Astrocyte (in vitro differentiated cells and primary cell): Measurements from ENCODE around the gene TVP23A. TPM values are rescaled to one million over a fixed set of nuclear protein-coding genes. Genes with fewer than 3 reads are reported as not detected.

Experiments used
- DNase-seq: peaks from one replicate; pipeline ENCODE4 v3.0.0-alpha.2; 2010; ENCODE audit warnings: low read depth
- FAIRE-seq: peaks from 2 replicates; lab custom pipeline; 2011; peaks lifted over from hg19 to GRCh38; lab: Jason Lieb, UNC
- H2AFZ ChIP-seq: 2 replicates; pipeline ENCODE4 v1.6.0; 2012; ENCODE audit warnings: low read depth, low read length, inconsistent platforms
- H3K27ac ChIP-seq: 2 replicates; pipeline ENCODE4 v1.5.1; 2011; ENCODE audit warnings: low read depth, low read length, inconsistent platforms
- H3K27me3 ChIP-seq: 2 replicates; pipeline ENCODE4 v1.6.0; 2011; ENCODE audit warnings: low read length, inconsistent platforms; ENCODE audit not compliant: insufficient read depth
- H3K36me3 ChIP-seq: 2 replicates; pipeline ENCODE4 v1.5.1; 2011; ENCODE audit warnings: low read length, inconsistent platforms; ENCODE audit not compliant: insufficient read depth
- H3K4me1 ChIP-seq: 2 replicates; pipeline ENCODE4 v1.5.1; 2011; ENCODE audit warnings: low read length, inconsistent platforms; ENCODE audit not compliant: insufficient read depth
- H3K4me2 ChIP-seq: 2 replicates; pipeline ENCODE4 v1.6.0; 2012; ENCODE audit warnings: low read length, inconsistent platforms
- H3K4me3 ChIP-seq: 2 replicates; pipeline ENCODE4 v1.5.1; 2011; ENCODE audit warnings: low read depth, mild to moderate bottlenecking, low read length, inconsistent platforms; ENCODE audit not compliant: insufficient read depth
- H3K79me2 ChIP-seq: 2 replicates; pipeline ENCODE4 v1.6.0; 2012; ENCODE audit warnings: mild to moderate bottlenecking, low read length, inconsistent platforms; ENCODE audit not compliant: insufficient read depth
- H3K9ac ChIP-seq: 2 replicates; pipeline ENCODE4 v1.6.0; 2012; ENCODE audit warnings: mild to moderate bottlenecking, low read length, inconsistent platforms
- H3K9me3 ChIP-seq: 2 replicates; pipeline ENCODE4 v1.5.1; 2012; ENCODE audit warnings: low read depth, mild to moderate bottlenecking, low read length, inconsistent platforms; ENCODE audit not compliant: insufficient read depth
- H4K20me1 ChIP-seq: 2 replicates; pipeline ENCODE4 v1.6.0; 2012; ENCODE audit warnings: low read length, inconsistent platforms; ENCODE audit not compliant: insufficient read depth
- H3K27ac Mint-ChIP-seq: one replicate; pipeline ENCODE4 v1.8.0; 2021; ENCODE audit warnings: mild to moderate bottlenecking, mixed read lengths; ENCODE audit not compliant: unreplicated experiment
- H3K27me3 Mint-ChIP-seq: one replicate; pipeline ENCODE4 v1.8.0; 2021; ENCODE audit warnings: low read depth, mixed read lengths; ENCODE audit not compliant: unreplicated experiment
- H3K36me3 Mint-ChIP-seq: one replicate; pipeline ENCODE4 v1.8.0; 2021; ENCODE audit warnings: low read depth, mixed read lengths; ENCODE audit not compliant: unreplicated experiment
- H3K4me1 Mint-ChIP-seq: one replicate; pipeline ENCODE4 v1.8.0; 2021; ENCODE audit warnings: low read depth, mixed read lengths; ENCODE audit not compliant: unreplicated experiment
- H3K4me3 Mint-ChIP-seq: one replicate; pipeline ENCODE4 v1.8.0; 2021; ENCODE audit warnings: mild to moderate bottlenecking, moderate library complexity, mixed read lengths; ENCODE audit not compliant: unreplicated experiment
- H3K9me3 Mint-ChIP-seq: one replicate; pipeline ENCODE4 v1.8.0; 2021; ENCODE audit warnings: mild to moderate bottlenecking, mixed read lengths; ENCODE audit not compliant: unreplicated experiment
- CTCF ChIP-seq: IDR thresholded peaks from 2 replicates; pipeline ENCODE4 v1.5.1; 2011; ENCODE audit warnings: low read depth, mild to moderate bottlenecking, inconsistent platforms, low read length, moderate library complexity; ENCODE audit not compliant: insufficient read depth
- EZH2 ChIP-seq: IDR thresholded peaks from 2 replicates; pipeline ENCODE4 v1.6.1; 2012; ENCODE audit warnings: mild to moderate bottlenecking, low read length, inconsistent platforms; ENCODE audit not compliant: insufficient read depth
- total RNA-seq: library from RNA; stranded (reverse); gene quantifications from 2 replicates; pipeline ENCODE4 v1.2.1, GENCODE V29; 2021

The TVP23A gene
- total RNA-seq, 1 donor from 2014 or later = 0.34 TPM

DNA sequence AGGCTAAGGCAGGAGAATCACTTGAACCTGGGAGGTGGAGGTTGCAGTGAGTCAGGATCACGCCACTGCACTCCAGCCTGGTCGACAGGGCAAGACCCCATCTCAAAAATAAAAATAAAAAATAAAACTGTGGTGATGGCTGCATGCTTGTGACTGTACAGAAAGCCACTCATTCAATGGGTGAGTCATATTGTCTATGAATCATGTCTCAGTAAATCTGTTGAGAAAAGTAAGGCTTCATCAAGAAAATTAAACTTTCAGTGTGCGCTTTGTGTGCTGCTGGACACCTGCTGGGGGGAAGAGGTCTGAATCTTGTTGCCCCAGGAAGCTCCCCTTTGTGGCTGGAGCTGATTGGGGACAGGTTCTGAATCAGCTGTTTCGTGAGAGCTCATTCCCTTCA is 63.7 kb downstream of the TVP23A start:
- TF ChIP-seq EZH2 = no peak
- no peak for TF ChIP-seq CTCF
- H3K79me2 ChIP-seq = no peaks in the 10 kb centered on the region
- Mint-ChIP-seq H3K9me3 (no peaks in the 10 kb centered on the region), H3K4me1 (peaks cover 19% of the 10 kb centered on the region), H3K4me3 (no peak overlapping the region), H3K36me3 (peaks cover 11% of the 10 kb centered on the region), H3K27me3 (no peaks in the 10 kb centered on the region), H3K27ac (no peak overlapping the region)
- H3K9ac ChIP-seq = peak overlapping the region; percentile 49
- peaks cover 4% of the 10 kb centered on the region for H4K20me1 ChIP-seq
- FAIRE-seq = no peak
- H3K4me1 ChIP-seq = peaks cover 19% of the 10 kb centered on the region
- peaks cover 11% of the 10 kb centered on the region for H3K36me3 ChIP-seq
- no peak overlapping the region for H3K4me3 ChIP-seq
- H2AFZ ChIP-seq = no peak overlapping the region
- peak; percentile 73 for DNase-seq
- peak overlapping the region; percentile 69 for H3K27ac ChIP-seq
- H3K27me3 ChIP-seq = no peaks in the 10 kb centered on the region
- peak overlapping the region; percentile 65 for H3K4me2 ChIP-seq
- H3K9me3 ChIP-seq = no peaks in the 10 kb centered on the region

- peaks cover 11% of the 10 kb centered on the region for H3K36me3 Mint-ChIP-seq
- H3K4me3 ChIP-seq = no peak overlapping the region
- no peaks in the 10 kb centered on the region for H3K27me3 ChIP-seq
- peaks cover 29% of the 10 kb centered on the region for H3K4me1 Mint-ChIP-seq
- H3K4me2 ChIP-seq = no peak overlapping the region
- peaks cover 11% of the 10 kb centered on the region for H3K36me3 ChIP-seq
- no peaks in the 10 kb centered on the region for H3K27me3 Mint-ChIP-seq
- no peak overlapping the region for H3K27ac Mint-ChIP-seq
- H3K27ac ChIP-seq = no peak overlapping the region
- no peak for TF ChIP-seq CTCF
- no peak for TF ChIP-seq EZH2
- no peak overlapping the region for H3K4me3 Mint-ChIP-seq
- no peak overlapping the region for H2AFZ ChIP-seq
- H3K79me2 ChIP-seq = no peaks in the 10 kb centered on the region
- H3K9ac ChIP-seq = no peak overlapping the region
- FAIRE-seq (no peak), DNase-seq (no peak)
- peaks cover 4% of the 10 kb centered on the region for H4K20me1 ChIP-seq
- H3K9me3 ChIP-seq = no peaks in the 10 kb centered on the region
- H3K9me3 Mint-ChIP-seq = no peaks in the 10 kb centered on the region
- H3K4me1 ChIP-seq = peaks cover 26% of the 10 kb centered on the region
Measured at GRCh38 chr16:10753670-10754069, 64.9 kb downstream of the TVP23A start.

DNA sequence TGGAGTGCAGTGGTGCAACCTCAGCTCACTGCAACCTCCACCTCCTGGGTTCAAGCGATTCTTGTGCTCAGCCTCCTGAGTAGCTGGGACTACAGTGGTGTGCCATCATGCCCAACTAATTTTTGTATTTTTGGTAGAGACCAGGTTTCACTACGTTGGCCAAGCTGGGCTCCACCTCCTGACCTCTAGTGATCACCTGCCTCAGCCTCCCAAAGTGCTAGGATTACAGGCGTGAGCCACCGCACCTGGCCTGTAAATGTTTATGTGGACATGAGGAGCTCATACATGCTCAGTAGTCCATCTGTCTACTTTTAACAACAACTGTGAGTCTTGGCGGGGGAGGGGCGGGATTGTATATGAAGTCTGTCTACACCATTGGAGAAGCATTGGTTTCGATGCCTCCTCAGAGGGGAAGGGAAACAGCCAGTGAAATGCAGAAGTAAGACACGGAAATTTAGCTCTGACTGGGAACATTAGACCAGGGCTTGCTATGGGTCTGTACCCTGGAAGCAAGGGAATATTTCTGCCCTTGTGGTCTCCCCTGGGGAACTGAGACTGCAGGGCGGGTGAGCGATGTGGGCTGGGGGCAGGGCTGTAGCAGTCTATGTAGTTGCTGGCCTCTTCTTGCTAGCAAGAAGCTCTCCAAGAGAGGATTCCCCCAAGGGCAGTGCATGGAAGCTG is 65.6 kb downstream of the TVP23A start:
- Histone ChIP-seq H3K4me2 (no peak overlapping the region), H3K36me3 (peaks cover 7% of the 10 kb centered on the region), H3K27me3 (no peaks in the 10 kb centered on the region), H3K9ac (no peak overlapping the region), H2AFZ (no peak overlapping the region), H3K9me3 (no peaks in the 10 kb centered on the region), H4K20me1 (peaks cover 4% of the 10 kb centered on the region), H3K4me1 (peaks cover 26% of the 10 kb centered on the region), H3K27ac (no peak overlapping the region), H3K4me3 (no peak overlapping the region), H3K79me2 (no peaks in the 10 kb centered on the region)
- DNase-seq (no peak), FAIRE-seq (no peak)
- Mint-ChIP-seq H3K36me3 (peaks cover 11% of the 10 kb centered on the region), H3K27me3 (no peaks in the 10 kb centered on the region), H3K4me1 (peaks cover 29% of the 10 kb centered on the region), H3K4me3 (no peak overlapping the region), H3K9me3 (no peaks in the 10 kb centered on the region), H3K27ac (peak overlapping the region; percentile 41)
- no peak for TF ChIP-seq EZH2
- no peak for TF ChIP-seq CTCF
